ENCODE measurements around the gene UPF1. TPM values are rescaled to one million over a fixed set of nuclear protein-coding genes. Genes with fewer than 3 reads are reported as not detected.

Gene UPF1
- total RNA-seq = 51.6 TPM

DNA sequence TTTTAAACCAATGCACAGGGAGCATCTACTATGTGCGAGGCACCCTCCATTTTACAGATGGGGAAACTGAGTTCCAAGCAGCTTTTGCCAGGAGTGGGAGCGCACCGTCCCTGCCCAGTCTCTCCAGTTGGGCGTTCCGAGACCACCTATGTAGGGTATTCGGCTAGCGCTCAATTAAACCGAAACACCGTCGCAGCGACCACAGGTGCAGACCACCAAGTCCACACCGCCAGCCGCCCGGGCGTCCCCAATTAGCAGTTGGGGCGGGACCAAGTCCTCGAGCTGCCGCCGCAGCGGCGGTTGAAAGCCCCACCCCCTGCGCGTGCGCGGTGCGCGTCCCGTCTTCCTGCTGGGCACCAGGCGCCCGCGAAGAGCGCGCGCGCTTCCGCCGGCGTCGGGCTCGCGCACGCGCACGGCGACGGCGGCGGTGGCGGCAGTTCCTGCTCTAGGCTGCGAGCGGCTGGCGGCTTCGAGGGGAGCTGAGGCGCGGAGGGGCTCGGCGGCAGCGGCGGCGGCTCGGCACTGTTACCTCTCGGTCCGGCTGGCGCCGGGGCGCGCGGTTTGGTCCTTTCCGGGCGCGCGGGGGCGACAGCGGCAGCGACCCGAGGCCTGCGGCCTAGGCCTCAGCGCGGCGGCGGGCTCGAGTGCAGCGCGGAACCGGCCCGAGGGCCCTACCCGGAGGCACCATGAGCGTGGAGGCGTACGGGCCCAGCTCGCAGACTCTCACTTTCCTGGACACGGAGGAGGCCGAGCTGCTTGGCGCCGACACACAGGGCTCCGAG lies at the start of gene UPF1:
TSS of gene UPF1 (plus strand) at position 436 of the 782 bp plus-strand sequence. CDS start at position 687, 251 bp downstream.

GRCh38 chr19:18790566-18791314 lies 41.0 kb upstream of the UPF1 start, which contains the start of gene COMP:
Gene COMP (minus strand): TSS chr19:18791305. CDS start chr19:18791269, 36 bp downstream.

GRCh38 chr19:18895824-18896341 lies 64.1 kb downstream of the UPF1 start, which contains the start of gene CERS1:
Gene CERS1 (minus strand): TSS chr19:18896158. CDS start chr19:18896072, 86 bp downstream.

Other genes starting within 250 kb of the UPF1 start
- 26.9 TPM for gene REX1BD, start 243.2 kb upstream of the UPF1 start, total RNA-seq
- gene CRLF1, start 225.2 kb upstream of the UPF1 start, total RNA-seq = 2.8 TPM
- gene TMEM59L, start 219.1 kb upstream of the UPF1 start, total RNA-seq = 48.5 TPM
- gene KLHL26, start 194.9 kb upstream of the UPF1 start, total RNA-seq = 9.7 TPM
- gene CRTC1, start 148.3 kb upstream of the UPF1 start, total RNA-seq = 17.2 TPM
- gene COMP, start 40.7 kb upstream of the UPF1 start, total RNA-seq = not detected
- gene CERS1, start 64.2 kb downstream of the UPF1 start, total RNA-seq = 25.7 TPM
- 90.8 TPM for gene COPE, start 87.4 kb downstream of the UPF1 start, total RNA-seq
- 59.5 TPM for gene DDX49, start 87.8 kb downstream of the UPF1 start, total RNA-seq
- gene HOMER3, start 109.3 kb downstream of the UPF1 start, total RNA-seq = 24.4 TPM
- gene SUGP2, start 201.6 kb downstream of the UPF1 start, total RNA-seq = 145 TPM
- 56.0 TPM for gene ARMC6, start 201.6 kb downstream of the UPF1 start, total RNA-seq
- gene SLC25A42, start 232.0 kb downstream of the UPF1 start, total RNA-seq = 16.3 TPM

Data from parietal lobe (tissue), 1 donor.